HG02884 (cell line): ENCODE results near the gene USP4.
"Not testable (repeated sequence)": the region's sequence is repeated elsewhere in the genome, so short reads cannot be mapped to it uniquely, and the experiment has no call there.

Experiments used
- ATAC-seq: cut with Tn5 transposase; IDR thresholded peaks from one replicate; pipeline ENCODE4 v1.9.1; 2021; ENCODE audit warnings: mild to moderate bottlenecking, moderate library complexity; ENCODE audit not compliant: unreplicated experiment

USP4 gene, protein sequence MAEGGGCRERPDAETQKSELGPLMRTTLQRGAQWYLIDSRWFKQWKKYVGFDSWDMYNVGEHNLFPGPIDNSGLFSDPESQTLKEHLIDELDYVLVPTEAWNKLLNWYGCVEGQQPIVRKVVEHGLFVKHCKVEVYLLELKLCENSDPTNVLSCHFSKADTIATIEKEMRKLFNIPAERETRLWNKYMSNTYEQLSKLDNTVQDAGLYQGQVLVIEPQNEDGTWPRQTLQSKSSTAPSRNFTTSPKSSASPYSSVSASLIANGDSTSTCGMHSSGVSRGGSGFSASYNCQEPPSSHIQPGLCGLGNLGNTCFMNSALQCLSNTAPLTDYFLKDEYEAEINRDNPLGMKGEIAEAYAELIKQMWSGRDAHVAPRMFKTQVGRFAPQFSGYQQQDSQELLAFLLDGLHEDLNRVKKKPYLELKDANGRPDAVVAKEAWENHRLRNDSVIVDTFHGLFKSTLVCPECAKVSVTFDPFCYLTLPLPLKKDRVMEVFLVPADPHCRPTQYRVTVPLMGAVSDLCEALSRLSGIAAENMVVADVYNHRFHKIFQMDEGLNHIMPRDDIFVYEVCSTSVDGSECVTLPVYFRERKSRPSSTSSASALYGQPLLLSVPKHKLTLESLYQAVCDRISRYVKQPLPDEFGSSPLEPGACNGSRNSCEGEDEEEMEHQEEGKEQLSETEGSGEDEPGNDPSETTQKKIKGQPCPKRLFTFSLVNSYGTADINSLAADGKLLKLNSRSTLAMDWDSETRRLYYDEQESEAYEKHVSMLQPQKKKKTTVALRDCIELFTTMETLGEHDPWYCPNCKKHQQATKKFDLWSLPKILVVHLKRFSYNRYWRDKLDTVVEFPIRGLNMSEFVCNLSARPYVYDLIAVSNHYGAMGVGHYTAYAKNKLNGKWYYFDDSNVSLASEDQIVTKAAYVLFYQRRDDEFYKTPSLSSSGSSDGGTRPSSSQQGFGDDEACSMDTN

DNA sequence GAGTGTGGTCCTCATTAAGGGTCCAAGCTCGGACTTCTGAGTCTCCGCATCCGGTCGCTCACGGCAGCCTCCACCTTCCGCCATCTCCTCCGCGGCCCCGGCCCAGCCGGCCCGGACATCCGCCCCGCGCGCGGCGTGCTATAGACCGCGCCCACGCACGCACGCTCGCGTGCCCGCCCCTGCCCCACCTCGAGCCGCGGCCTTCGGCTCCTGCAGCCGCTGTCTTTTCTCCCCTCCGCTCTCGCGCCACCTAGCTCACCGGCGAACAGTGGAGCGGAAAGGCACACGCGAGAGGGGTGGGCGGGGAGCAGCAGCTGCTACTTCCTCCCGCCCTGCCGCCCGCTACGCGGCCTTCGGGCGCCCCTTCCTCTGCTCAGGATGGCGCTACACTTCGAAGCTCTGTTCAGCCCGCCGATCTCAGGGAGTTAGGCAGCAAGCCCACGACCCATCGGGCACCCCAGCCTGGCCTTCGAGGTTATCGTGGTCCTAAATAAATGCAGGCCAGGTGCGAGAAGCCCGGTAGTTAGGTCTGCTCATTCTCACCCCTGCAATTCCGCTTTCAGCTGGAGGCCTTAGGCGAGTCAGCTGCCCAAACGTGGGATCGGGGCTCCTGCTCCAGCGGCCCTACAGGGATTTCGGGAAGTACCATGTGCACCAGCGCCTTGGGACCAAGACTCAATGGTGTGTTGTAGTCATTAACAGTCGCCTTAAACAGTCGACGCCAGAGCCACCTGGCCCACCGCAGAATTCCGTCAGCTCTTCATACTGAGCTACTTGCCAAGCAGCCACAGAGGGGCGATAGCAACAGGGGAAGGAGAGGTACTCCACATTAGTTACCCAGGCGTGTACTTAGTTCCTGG lies at the start of gene USP4:
TSS of gene USP4 (minus strand) at position 113 of the 860 bp plus-strand sequence. CDS start at position 84, 29 bp downstream.
- ATAC-seq: peak; percentile 79

GRCh38 chr3:49389297-49389696 lies 49.4 kb upstream of the USP4 start:
- ATAC-seq: no peak

DNA sequence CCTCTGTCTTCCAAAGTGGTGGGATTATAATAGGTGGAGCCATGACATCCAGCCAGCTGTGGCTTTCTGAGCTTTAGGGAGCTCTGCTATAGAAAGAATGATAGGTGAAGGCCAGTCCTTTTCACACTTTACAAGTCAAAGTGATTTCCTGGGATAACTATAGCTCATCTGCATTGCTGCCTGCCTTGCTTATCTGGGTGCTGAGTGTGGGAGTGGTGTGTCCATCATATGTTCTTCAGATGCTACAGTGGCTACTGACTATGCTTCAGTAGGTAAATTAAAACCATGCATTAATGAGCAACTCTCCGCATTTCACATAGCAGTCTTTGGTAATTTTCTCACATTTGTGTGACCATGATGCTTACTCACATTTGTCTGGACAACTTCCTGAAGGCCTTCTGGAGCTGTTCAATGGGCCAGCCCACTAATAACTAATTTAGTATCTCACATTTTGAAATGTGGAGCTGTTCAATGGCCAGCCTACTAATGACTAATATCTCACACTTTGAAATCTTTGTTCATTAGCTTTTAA lies 48.5 kb upstream of the USP4 start:
- ATAC-seq: no peak

GRCh38 chr3:49387721-49388120 lies 47.9 kb upstream of the USP4 start:
- no peak for ATAC-seq

GRCh38 chr3:49386056-49386756 lies 46.4 kb upstream of the USP4 start:
- ATAC-seq: no peak

GRCh38 chr3:49385617-49386016 lies 45.8 kb upstream of the USP4 start:
- no peak for ATAC-seq

DNA sequence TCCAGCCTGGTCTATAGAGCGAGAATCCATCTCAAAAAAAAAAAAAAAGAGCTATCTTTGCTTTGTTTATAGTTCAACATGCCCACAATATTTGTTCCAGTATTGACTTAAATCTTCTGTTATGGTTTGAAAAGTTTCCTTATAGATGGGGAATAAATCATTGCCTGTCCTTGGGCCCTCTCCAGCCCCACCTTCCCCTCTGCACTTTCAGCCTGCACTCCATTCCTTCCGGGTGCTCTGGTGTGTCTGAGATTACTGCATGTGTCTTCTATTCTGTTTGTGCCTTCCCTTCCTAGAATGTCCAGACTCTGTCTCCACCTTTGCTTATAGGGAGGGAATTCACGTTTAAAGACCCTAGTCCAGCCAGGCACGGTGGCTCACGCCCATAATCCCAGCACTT lies 43.5 kb upstream of the USP4 start:
- no peak for ATAC-seq

DNA sequence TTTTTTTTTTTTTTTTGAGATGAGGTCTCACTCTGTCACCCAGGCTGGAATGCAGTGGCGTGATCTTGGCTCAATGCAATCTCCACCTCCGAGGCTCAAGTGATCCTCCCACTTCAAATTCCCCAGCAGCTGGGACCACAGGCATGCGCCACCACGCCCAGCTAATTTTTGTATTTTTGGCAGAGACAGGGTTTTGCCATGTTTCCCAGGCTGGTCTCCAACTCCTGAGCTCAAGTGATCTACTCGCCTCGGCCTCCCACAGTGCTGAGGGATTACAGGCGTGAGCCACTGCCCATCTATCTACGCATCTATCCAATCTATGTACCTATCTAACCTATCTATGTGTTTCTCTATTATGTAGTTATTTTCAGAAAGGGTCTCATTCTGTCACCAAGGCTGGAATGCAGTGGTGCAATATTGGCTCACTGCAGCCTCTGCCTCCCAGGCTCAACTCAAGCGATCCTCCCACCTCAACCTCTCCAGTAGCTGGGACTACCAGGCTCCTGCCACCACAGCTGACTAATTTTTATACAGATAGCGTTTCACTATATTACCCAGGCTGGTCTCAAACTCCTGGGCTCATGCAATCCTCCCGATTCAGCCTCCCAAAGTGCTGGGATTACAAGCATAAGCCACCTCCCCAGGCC lies 38.5 kb upstream of the USP4 start:
- no peak for ATAC-seq

DNA sequence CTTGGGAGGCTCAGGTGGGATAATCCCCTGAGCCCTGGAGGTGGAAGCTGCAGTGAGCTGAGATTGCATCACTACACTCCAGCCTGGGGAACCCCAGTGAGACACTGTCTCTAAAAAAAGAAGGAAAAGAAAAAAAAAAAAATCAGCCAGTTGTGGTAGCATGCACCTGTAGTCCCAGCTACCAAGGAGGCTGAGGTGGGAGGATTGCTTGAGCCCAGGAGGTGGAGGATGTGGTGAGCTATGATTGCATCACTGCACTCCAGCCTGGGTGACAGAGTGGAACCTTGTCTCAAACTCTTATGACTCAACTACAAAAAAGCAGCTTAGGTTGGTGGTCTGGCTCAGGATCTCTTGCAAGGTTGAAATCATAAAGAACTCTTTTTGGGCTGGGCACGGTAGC lies 37.6 kb upstream of the USP4 start:
- no peak for ATAC-seq

DNA sequence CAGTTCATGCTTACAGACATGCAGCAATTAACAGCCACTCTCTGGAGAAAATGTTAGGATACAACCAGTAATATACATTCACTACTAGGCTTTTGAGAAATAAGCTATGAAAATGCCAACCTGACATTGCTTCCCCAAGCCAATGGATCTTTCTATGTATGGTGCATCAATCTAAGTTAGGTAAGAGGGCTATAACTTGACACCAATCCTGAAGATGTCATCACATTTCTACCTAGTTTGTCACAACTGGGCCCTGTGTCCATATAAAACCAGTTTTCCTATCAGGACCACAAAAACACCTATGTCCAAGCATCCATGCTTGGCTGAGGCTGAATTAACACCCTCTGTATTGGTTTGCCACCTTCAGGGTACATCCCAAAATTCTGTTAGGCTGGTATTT lies 32.1 kb upstream of the USP4 start:
- no peak for ATAC-seq

DNA sequence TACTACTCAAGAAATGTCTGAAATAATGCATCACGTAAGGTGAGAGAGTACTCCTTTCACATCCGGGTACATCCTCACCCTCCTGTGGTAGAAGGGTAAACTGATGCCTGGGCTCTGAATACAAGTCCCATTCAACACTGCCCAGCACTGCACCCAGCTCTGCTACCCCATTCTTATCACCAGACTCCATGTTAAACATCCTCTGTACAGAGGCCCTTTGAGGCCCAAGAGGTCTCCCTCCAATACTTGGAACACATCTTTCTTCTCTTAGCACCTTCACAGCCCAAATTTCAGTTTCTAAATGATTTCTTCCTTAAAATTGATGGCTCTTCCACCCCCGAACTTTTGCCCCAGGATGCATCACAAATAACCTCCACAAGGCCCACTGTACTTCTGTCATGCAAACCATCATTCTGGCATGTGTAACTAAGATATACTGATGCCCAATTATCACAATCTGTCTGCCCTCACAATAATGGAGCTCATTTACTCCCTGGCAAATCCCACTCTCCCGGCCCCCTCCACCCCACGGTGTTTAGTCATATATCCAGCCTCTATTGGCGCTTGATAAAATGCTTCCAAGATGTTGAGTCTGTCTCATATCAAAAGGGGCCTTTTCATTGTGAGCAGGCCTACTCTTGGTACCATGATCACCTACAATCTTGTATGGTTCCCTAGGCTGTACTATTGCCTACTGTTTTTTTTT lies 30.9 kb upstream of the USP4 start:
- ATAC-seq: no peak

DNA sequence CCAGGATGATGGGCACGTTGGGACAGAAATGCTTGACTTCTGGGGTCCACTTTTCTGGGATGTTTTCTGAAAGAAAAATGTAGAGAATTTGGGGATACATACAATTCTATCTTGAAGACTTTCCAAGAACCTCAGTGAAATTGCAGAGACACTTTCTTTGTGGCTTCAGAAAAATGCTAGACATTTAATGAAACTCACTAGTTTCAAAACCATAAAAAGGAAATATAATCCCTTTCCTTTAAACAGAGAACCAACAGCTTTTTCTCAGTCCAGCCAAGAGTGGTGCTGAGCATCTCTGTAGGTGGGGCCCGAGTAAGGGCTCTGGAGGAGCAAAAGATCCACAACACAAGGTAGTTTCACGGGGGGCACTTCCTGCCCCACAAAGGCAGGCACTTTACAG lies 22.7 kb upstream of the USP4 start:
- ATAC-seq: no peak

DNA sequence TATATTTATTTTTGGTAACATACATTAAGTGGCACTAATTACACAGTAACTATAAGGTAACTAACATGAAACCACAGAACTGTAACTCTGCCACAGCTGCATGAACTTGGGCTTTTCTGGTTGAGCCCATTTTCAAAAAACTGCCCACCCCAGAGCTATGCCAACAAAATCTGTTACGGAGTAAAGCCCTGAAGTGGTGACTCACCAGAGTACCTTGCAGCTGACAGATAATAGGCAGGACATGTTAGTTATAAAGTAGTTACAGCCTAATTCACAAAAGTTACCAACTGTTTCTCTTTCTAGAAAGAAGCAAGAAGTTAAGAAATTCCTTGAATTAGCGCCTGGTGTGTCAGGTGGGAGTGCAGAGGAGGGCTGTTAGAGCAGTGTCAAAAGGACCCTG lies 19.8 kb upstream of the USP4 start:
- no peak for ATAC-seq

DNA sequence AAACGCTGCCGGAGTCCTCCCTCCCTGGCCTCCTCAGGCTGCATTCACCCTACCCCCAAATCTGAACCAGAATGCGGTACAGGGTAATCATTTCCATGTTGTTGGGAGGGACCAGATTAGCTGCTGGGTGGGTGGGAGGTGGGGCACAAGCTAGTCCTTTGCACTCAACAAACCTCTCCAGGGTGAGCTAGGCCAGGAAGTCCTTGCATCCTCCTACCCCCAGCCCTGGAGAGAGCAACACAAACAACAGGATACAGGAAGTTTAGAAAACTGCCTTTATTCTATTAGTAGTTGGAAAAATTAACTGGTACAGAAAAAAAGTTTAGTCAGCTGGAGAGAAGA lies 19.0 kb upstream of the USP4 start:
- no peak for ATAC-seq

DNA sequence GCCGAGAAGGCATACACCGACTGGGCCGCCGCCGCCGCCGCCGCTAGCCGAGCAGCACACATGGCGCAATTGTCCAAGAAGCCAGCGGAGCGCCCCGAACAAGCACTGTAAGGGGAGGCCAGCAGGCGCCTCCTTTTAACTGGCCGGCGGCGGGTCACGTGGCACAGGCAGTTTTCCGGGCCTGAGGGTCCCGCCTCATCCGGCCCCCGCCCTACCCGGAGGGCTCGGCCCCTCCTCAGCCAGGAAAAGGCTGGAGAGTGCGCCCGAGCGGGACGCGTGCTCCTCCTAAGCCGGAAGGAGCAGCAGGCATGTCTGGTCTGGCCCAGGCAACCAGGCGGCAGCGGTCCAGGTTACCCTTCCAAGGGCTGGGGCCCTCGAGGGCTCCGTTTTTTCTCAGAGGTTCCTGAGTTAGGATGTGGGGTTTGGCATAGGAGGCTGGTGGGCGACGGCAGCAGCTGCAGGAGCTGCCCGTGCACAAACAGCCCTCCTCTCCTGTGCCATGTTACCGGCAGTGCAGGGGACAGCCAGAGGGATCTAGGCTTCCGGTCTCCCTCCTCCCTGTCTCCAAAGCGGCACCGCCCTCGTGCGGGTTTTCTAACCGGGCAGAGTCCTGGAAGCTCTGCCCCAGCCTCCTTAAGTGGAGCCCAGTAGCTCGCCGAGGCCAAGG lies 18.5 kb upstream of the USP4 start, which contains the start of gene GPX1:
TSS of gene GPX1 (minus strand) at position 137 of the 667 bp plus-strand sequence. CDS start at position 62, 75 bp downstream.
- peak; percentile 69 for ATAC-seq

DNA sequence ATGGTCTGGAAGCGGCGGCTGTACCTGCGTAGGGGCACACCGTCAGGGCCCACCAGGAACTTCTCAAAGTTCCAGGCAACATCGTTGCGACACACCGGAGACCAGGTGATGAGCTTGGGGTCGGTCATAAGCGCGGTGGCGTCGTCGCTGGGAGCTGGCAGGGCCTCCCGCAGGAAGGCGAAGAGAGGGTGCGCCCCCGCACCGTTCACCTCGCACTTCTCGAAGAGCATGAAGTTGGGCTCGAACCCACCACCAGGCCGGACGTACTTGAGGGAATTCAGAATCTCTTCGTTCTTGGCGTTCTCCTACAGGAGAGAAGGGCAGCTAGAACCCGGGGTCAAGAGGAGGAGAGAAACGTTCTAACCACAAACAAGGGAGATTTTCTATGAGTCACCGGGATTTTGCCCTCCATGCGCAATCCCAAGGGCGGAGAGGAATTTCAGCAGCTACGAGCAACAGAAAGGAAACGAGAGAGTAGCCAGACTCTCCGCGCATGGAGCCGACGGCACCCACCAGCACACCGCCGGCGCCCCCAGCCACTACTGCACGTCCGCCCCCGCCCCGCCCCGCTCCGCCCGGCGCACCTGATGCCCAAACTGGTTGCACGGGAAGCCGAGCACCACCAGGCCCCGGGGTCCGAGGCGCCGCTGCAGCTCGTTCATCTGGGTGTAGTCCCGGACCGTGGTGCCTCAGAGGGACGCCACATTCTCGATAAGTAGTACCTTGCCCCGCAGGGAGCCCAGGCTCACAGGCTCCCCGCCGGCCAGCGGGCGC lies 17.8 kb upstream of the USP4 start:
- ATAC-seq: peak; percentile 33

GRCh38 chr3:49357095-49357442 lies 17.2 kb upstream of the USP4 start:
- not testable (repeated sequence) for ATAC-seq
